HEK293T (cell line): ENCODE results near the gene KCNK1.
"Not testable (repeated sequence)": the region's sequence is repeated elsewhere in the genome, so short reads cannot be mapped to it uniquely, and the experiment has no call there.

ENCODE experiments used
- CTCF ChIA-PET: fragments of 350-600 bp; formaldehyde crosslinking; extraction: SDS; loops from one replicate; lab custom pipeline; 2021; ENCODE audit warnings: antibody characterized with exemption, inconsistent platforms; lab: Yijun Ruan, JAX
- POLR2A ChIA-PET: fragments of 350-600 bp; formaldehyde crosslinking; extraction: SDS; loops from one replicate; lab custom pipeline; 2020; ENCODE audit warnings: antibody characterized with exemption, inconsistent platforms; lab: Yijun Ruan, JAX
- DNase-seq: peaks from one replicate; pipeline ENCODE4 v3.0.0; 2012; ENCODE audit warnings: mixed read lengths; ENCODE audit errors: extremely low spot score
- ARNT ChIP-seq: fragments of 450-650 bp; IDR thresholded peaks from 2 replicates; pipeline ENCODE4 v1.6.1; 2017; ENCODE audit warnings: mild to moderate bottlenecking
- BHLHE40 ChIP-seq: fragments of 450-650 bp; IDR thresholded peaks from 2 replicates; pipeline ENCODE4 v1.6.1; 2016; ENCODE audit warnings: mild to moderate bottlenecking, moderate library complexity, borderline replicate concordance
- CTBP1 ChIP-seq: fragments of 450-650 bp; IDR thresholded peaks from 2 replicates; pipeline ENCODE4 v1.6.1; 2016; ENCODE audit warnings: borderline replicate concordance
- ELF4 ChIP-seq: fragments of 450-650 bp; IDR thresholded peaks from 2 replicates; pipeline ENCODE4 v1.6.1; 2017; ENCODE audit warnings: antibody characterized with exemption
- FOXA1 ChIP-seq: fragments of 450-650 bp; IDR thresholded peaks from 2 replicates; pipeline ENCODE4 v1.6.1; 2016; ENCODE audit warnings: mild to moderate bottlenecking
- FOXK2 ChIP-seq: fragments of 450-650 bp; IDR thresholded peaks from 2 replicates; pipeline ENCODE4 v1.6.1; 2016; ENCODE audit warnings: mild to moderate bottlenecking
- FOXM1 ChIP-seq: fragments of 450-650 bp; IDR thresholded peaks from 2 replicates; pipeline ENCODE4 v1.6.1; 2017; ENCODE audit warnings: mild to moderate bottlenecking, borderline replicate concordance
- HDGF ChIP-seq: fragments of 450-650 bp; IDR thresholded peaks from 2 replicates; pipeline ENCODE4 v1.6.1; 2017; ENCODE audit warnings: antibody characterized with exemption, borderline replicate concordance
- L3MBTL2 ChIP-seq: fragments of 450-650 bp; conservative IDR thresholded peaks from 2 replicates; pipeline ENCODE4 v1.6.1; 2016; ENCODE audit warnings: mild to moderate bottlenecking
- LEF1 ChIP-seq: fragments of 450-650 bp; IDR thresholded peaks from 2 replicates; pipeline ENCODE4 v1.6.1; 2017; ENCODE audit warnings: mild to moderate bottlenecking, borderline replicate concordance
- NFRKB ChIP-seq: fragments of 450-650 bp; IDR thresholded peaks from 2 replicates; pipeline ENCODE4 v1.6.1; 2016; ENCODE audit warnings: mild to moderate bottlenecking, moderate library complexity
- PKNOX1 ChIP-seq: fragments of 450-650 bp; IDR thresholded peaks from 2 replicates; pipeline ENCODE4 v1.6.1; 2016
- SP1 ChIP-seq: fragments of 450-650 bp; IDR thresholded peaks from 2 replicates; pipeline ENCODE4 v1.6.1; 2017
- SUZ12 ChIP-seq: fragments of 450-650 bp; IDR thresholded peaks from 2 replicates; pipeline ENCODE4 v1.6.1; 2016; ENCODE audit warnings: mild to moderate bottlenecking
- TARDBP ChIP-seq: fragments of 450-650 bp; IDR thresholded peaks from 2 replicates; pipeline ENCODE4 v1.6.1; 2016
- ZNF384 ChIP-seq: fragments of 450-650 bp; IDR thresholded peaks from 2 replicates; pipeline ENCODE4 v1.6.1; 2016

The KCNK1 gene

GRCh38 chr1:233668725-233669294 lies 54.9 kb downstream of the KCNK1 start:
- CTCF ChIA-PET: no interaction called here
- TF ChIP-seq SP1: no peak
- TF ChIP-seq L3MBTL2: no peak
- no peak for TF ChIP-seq HDGF
- no peak for TF ChIP-seq ELF4
- TF ChIP-seq PKNOX1: no peak
- TF ChIP-seq CTBP1: no peak
- no peak for TF ChIP-seq BHLHE40
- no peak for TF ChIP-seq ARNT
- TF ChIP-seq ZNF384: no peak
- no peak for TF ChIP-seq SUZ12
- no peak for TF ChIP-seq NFRKB

GRCh38 chr1:233670363-233670762 lies 56.5 kb downstream of the KCNK1 start:
- POLR2A ChIA-PET, DNase-seq, CTCF ChIA-PET: not testable (repeated sequence)

More at GRCh38 chr1:233668725-233669294, 54.9 kb downstream of the KCNK1 start:
- POLR2A ChIA-PET: no interaction called here
- no peak for DNase-seq

GRCh38 chr1:233671286-233671685 lies 57.4 kb downstream of the KCNK1 start:
- no peak for TF ChIP-seq CTBP1
- no peak for TF ChIP-seq FOXA1
- no peak for TF ChIP-seq ARNT
- TF ChIP-seq FOXK2: no peak
- TF ChIP-seq ELF4: no peak
- DNase-seq: no peak
- ChIA-PET CTCF (no interaction called here), POLR2A (no interaction called here)

- ChIA-PET CTCF (no interaction called here), POLR2A (no interaction called here)
- TF ChIP-seq PKNOX1 (no peak), L3MBTL2 (no peak), LEF1 (no peak), CTBP1 (no peak), FOXM1 (no peak), ZNF384 (no peak), HDGF (no peak), BHLHE40 (no peak), TARDBP (no peak), ELF4 (no peak), FOXK2 (no peak), FOXA1 (no peak), NFRKB (no peak), SP1 (no peak)
- DNase-seq: no peak
Observed at GRCh38 chr1:233672732-233673131, 58.8 kb downstream of the KCNK1 start.

- TF ChIP-seq HDGF (no peak), ARNT (no peak), CTBP1 (no peak), ELF4 (no peak), FOXM1 (no peak)
- CTCF ChIA-PET: interaction anchor here (1.0 kb wide), 1 partner anchor 118 kb away, joined by 3 read pairs; no protein-coding TSS in a partner anchor
- POLR2A ChIA-PET: no interaction called here
- no peak for DNase-seq
Observed at GRCh38 chr1:233673261-233673946, 59.5 kb downstream of the KCNK1 start.

- ChIA-PET POLR2A (no interaction called here), CTCF (interaction anchor here (1.0 kb wide), 1 partner anchor 117 kb away, joined by 3 read pairs; no protein-coding TSS in a partner anchor)
- TF ChIP-seq L3MBTL2: no peak
- TF ChIP-seq BHLHE40: no peak
- TF ChIP-seq NFRKB: no peak
- no peak for TF ChIP-seq ELF4
- TF ChIP-seq ARNT: no peak
- no peak for TF ChIP-seq ZNF384
- no peak for TF ChIP-seq SP1
- no peak for TF ChIP-seq FOXK2
- no peak for TF ChIP-seq FOXA1
- TF ChIP-seq PKNOX1: no peak
- no peak for TF ChIP-seq SUZ12
- no peak for TF ChIP-seq CTBP1
- TF ChIP-seq FOXM1: no peak
- TF ChIP-seq HDGF: no peak
- no peak for TF ChIP-seq LEF1
- no peak for TF ChIP-seq TARDBP
- no peak for DNase-seq
Observed at GRCh38 chr1:233673947-233674431, 60.1 kb downstream of the KCNK1 start.
